ENCODE results near the gene TOMM22. TPM values are rescaled to one million over a fixed set of nuclear protein-coding genes. Genes with fewer than 3 reads are reported as not detected.

TOMM22 gene
- total RNA-seq, 1 experiment from 2014 or later = 103 TPM

- DNase-seq (ENCODE audit: low read depth in 1 of 2, low spot score in 2 of 2) = no peak
- H3K27ac ChIP-seq = peak overlapping the region; percentile 99; the same call in 1 of the 2 replicates
Measured at GRCh38 chr22:38657045-38657909, 24.5 kb upstream of the TOMM22 start.

DNA sequence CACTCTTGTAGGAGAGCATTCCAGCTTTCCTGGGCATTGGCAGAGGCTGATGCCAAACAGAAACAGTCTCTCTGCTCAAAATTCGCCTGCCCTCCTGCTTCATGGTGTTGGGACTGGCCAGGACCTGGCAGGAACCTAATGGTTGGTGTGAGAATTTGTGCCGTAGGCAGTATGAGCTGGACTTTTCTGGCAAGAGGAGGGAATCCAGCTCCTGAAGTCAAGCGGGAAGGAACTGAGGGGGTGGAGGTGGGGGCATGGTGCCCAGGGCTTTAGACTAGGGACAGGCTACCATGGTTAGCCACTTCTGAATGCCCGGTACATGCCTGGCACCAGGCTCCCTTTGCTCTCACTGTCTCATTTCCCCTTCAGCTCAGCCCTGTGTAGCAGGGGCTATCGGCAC lies 6.9 kb upstream of the TOMM22 start:
- Histone ChIP-seq H3K27ac (no peak overlapping the region), H3K36me3 (no peaks in the 10 kb centered on the region; the same call in none of the 2 replicates), H3K27me3 (replicated peaks) (no peaks in the 10 kb centered on the region), H3K4me1 (replicated peaks) (no peaks in the 10 kb centered on the region), H3K9me3 (replicated peaks) (no peaks in the 10 kb centered on the region), H3K4me3 (no peak overlapping the region)
- no peak for DNase-seq (ENCODE audit: low read depth in 1 of 2, low spot score in 2 of 2)

More at GRCh38 chr22:38657045-38657909, 24.5 kb upstream of the TOMM22 start:
- Histone ChIP-seq H3K4me3 (peak overlapping the region; percentile 73), H3K9me3 (replicated peaks) (no peaks in the 10 kb centered on the region), H3K4me1 (replicated peaks) (peaks cover 12% of the 10 kb centered on the region), H3K27me3 (replicated peaks) (no peaks in the 10 kb centered on the region), H3K36me3 (no peaks in the 10 kb centered on the region; the same call in 1 of the 2 replicates)

GRCh38 chr22:38675833-38676232 lies 5.9 kb upstream of the TOMM22 start:
- no peaks in the 10 kb centered on the region; the same call in none of the 2 replicates for H3K36me3 ChIP-seq
- no peaks in the 10 kb centered on the region for H3K27me3 ChIP-seq (replicated peaks)
- DNase-seq (ENCODE audit: low read depth in 1 of 2, low spot score in 2 of 2) = no peak

GRCh38 chr22:38684895-38685294 lies 3.1 kb downstream of the TOMM22 start:
- no peaks in the 10 kb centered on the region for H3K27me3 ChIP-seq (replicated peaks)
- H3K9me3 ChIP-seq (replicated peaks) = no peaks in the 10 kb centered on the region; the same call in 1 of the 2 replicates
- no peak overlapping the region for H3K4me3 ChIP-seq
- H3K4me1 ChIP-seq (replicated peaks) = peaks cover 5% of the 10 kb centered on the region
- DNase-seq (ENCODE audit: low read depth in 1 of 2, low spot score in 2 of 2) = no peak
- H3K27ac ChIP-seq = no peak overlapping the region
- H3K36me3 ChIP-seq = peaks cover 70% of the 10 kb centered on the region

More at GRCh38 chr22:38675833-38676232, 5.9 kb upstream of the TOMM22 start:
- H3K4me3 ChIP-seq = no peak overlapping the region
- no peaks in the 10 kb centered on the region for H3K9me3 ChIP-seq (replicated peaks)
- no peak overlapping the region for H3K27ac ChIP-seq
- H3K4me1 ChIP-seq (replicated peaks) = no peaks in the 10 kb centered on the region

DNA sequence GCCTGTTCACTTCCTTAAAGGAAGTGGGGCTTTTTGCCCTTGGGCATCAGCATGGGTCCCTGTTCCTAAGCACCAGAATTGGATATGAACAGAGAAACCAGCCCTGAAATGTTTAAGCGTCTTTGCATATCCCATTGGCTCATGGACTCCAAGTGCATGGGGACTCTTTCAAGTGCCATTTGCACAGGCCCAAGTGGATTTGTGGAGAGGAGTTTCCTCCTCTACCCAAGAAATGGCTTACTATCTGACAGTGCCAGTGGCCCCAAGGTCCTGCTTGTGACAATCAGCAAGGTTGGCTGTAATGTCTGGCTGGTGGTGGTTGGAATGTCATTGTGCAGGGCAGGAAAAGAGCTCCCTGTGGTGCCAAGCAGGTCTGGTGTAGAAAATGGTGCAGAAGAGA lies 4.0 kb downstream of the TOMM22 start:
- H3K36me3 ChIP-seq = peaks cover 78% of the 10 kb centered on the region
- DNase-seq (ENCODE audit: low read depth in 1 of 2, low spot score in 2 of 2) = no peak
- no peaks in the 10 kb centered on the region for H3K27me3 ChIP-seq (replicated peaks)
- peaks cover 5% of the 10 kb centered on the region for H3K4me1 ChIP-seq (replicated peaks)
- no peak overlapping the region for H3K27ac ChIP-seq
- H3K4me3 ChIP-seq = no peak overlapping the region
- H3K9me3 ChIP-seq (replicated peaks) = no peaks in the 10 kb centered on the region; the same call in 1 of the 2 replicates

DNA sequence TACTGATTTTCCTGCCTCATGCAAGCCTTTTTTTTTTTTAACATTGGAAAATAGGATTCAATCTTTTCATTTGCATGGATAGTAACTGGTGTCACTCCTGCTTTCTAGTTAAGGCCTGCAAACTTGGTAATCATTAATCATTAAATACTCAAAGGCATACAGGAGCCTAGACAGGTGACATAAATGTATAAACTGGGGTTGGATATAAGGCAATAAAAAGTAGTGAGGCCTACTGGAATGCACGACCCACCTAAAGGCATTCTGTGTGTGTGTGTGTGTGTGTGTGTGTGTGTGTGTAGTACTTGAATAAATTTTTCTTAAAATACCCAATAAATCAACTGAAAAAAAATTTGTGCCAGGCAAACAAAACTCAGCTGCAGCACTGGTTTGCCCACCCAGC lies 7.9 kb downstream of the TOMM22 start:
- Histone ChIP-seq H3K36me3 (peaks cover 93% of the 10 kb centered on the region), H3K4me1 (replicated peaks) (no peaks in the 10 kb centered on the region), H3K27me3 (replicated peaks) (no peaks in the 10 kb centered on the region), H3K4me3 (no peak overlapping the region), H3K27ac (no peak overlapping the region), H3K9me3 (replicated peaks) (no peaks in the 10 kb centered on the region)
- no peak for DNase-seq (ENCODE audit: low read depth in 1 of 2, low spot score in 2 of 2)

- H3K4me3 ChIP-seq = no peak overlapping the region
- peaks cover 29% of the 10 kb centered on the region for H3K4me1 ChIP-seq (replicated peaks)
- H3K27me3 ChIP-seq (replicated peaks) = no peaks in the 10 kb centered on the region
- no peak overlapping the region for H3K27ac ChIP-seq
- no peak for DNase-seq (ENCODE audit: low read depth in 1 of 2, low spot score in 2 of 2)
- H3K9me3 ChIP-seq (replicated peaks) = no peaks in the 10 kb centered on the region
- H3K36me3 ChIP-seq = peaks cover 67% of the 10 kb centered on the region
Measured at GRCh38 chr22:38694049-38694448, 12.3 kb downstream of the TOMM22 start.

DNA sequence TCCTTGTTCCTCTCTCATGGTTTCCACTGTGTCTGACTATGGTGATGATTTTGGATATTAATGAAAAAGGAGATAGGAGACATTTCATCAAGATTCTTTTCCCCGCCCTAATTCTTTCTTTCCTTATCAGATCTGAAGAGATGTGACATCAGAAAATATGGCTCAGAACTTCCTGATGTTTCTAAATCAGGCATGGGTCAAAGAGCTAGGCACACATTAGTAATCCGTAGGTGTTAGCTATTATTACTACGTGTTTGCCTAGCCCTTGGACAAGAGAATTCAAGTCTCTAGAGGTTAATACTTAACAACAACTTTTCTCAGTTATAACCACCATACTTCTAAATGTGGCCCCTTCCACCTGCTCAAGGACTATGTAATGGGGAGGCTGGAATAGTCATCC lies 13.2 kb downstream of the TOMM22 start:
- Histone ChIP-seq H3K4me1 (replicated peaks) (peaks cover 36% of the 10 kb centered on the region), H3K27ac (no peak overlapping the region), H3K9me3 (replicated peaks) (no peaks in the 10 kb centered on the region), H3K27me3 (replicated peaks) (no peaks in the 10 kb centered on the region), H3K4me3 (no peak overlapping the region), H3K36me3 (peaks cover 63% of the 10 kb centered on the region)
- no peak for DNase-seq (ENCODE audit: low read depth in 1 of 2, low spot score in 2 of 2)

DNA sequence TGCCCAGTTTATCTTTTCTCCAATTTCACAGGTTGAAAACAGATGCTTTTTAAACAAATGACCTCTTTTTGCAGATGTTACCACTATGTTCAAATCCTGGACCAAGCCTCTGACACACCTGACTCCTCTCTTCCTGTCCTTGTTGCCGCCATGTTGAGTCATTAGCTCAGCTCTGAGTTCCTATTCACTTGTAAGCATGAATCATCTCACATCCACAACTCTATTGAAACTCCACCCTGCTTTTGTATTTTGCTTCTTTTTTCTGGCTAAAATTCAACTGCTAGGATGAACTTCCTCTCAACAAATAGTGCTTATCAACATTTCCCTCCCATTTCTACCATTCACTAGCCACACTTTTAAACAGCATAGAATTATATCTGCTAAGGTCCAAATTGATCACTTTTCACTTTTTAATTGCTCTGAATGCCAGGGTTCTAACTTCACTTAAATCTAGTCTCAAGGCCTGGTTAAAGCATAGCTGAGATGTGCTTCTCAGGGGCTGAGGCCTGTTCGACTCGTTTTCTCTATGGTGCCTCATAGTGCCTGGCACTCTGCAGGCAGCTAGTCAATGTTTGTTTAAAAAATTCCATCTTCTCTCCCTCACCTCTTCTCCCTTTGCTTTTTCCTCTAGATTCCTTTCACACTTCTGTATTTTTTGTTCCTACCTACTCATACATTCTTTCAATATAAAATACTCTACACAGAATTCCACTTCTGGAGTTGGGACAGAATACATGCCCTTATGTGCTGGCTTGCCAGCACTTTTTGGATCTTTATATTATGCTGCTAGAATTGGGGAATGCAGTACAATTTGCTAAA lies 15.1 kb downstream of the TOMM22 start:
- Histone ChIP-seq H3K4me3 (no peak overlapping the region), H3K27me3 (replicated peaks) (no peaks in the 10 kb centered on the region), H3K4me1 (replicated peaks) (peaks cover 46% of the 10 kb centered on the region), H3K27ac (peak overlapping the region; percentile 76), H3K9me3 (replicated peaks) (peaks cover 6% of the 10 kb centered on the region; the same call in 1 of the 2 replicates), H3K36me3 (peaks cover 55% of the 10 kb centered on the region)
- peak; percentile 53 to 67 for DNase-seq (ENCODE audit: low read depth in 1 of 2, low spot score in 2 of 2)

DNA sequence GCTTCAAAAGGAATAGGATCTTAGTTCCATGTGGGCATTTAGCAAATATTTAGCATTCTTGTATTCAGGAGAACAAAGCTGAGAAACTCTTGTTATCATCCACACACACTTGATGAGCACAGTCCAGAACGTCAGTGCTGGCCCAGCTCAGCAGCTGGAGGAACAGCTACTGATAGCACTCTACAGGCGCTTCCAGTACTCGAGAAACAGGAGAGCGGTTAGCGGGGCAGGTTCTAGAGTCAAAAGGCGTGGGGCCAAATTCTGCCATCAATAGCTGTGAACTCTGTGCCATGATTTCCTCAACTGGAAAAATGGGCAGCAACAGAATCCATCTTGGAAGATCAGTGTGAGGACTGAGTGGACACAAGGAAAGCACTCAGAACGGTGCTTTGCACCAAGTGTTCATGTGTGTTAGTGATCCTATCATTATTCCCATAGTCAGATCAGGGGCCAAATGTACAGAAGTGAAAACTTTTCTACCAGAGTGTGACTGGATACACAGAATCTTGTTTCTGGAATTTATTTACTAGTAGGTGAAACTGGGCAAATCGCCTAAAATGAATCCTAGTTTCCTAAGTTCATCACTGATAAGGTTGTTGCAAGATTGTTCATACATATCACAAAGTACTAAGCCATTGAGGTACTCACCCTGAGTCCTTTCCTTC lies 15.8 kb downstream of the TOMM22 start:
- DNase-seq (ENCODE audit: low read depth in 1 of 2, low spot score in 2 of 2) = no peak
- H3K4me3 ChIP-seq = no peak overlapping the region

DNA sequence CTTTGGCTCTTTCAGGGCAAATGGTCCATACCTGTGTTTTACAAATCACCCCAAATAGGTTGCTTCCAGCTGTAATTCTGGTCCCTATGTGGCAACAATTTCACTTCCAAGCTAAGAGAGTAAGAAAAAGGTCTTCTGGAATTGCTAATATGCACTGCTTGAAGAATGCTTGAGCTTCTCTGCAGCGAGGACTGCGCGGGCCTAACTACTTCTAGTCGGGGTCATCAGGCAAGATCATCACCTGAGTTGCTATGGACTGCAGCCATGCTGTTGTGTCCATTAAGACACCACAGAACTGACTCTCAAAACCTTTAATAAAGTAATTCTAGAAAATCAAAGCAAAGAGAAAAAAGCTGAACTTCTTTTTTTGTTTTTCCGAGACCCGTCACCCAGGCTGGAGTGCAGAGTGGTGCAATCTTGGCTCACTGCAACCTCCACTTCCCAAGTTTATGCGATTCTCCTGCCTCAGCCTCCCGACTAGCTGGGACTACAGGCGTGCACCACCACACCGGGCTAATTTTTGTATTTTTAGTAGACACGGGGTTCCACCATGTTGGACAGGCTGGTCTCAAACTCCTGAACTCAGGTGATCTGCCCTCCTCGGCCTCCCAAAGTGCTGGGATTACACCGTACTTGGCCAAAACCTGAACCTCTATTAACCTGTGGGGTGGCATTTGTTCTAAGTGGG lies 16.8 kb downstream of the TOMM22 start:
- peak overlapping the region; percentile 97 for H3K4me3 ChIP-seq
- DNase-seq (ENCODE audit: low read depth in 1 of 2, low spot score in 2 of 2) = no peak
- H3K9me3 ChIP-seq (replicated peaks) = peaks cover 6% of the 10 kb centered on the region; the same call in 1 of the 2 replicates
- no peaks in the 10 kb centered on the region for H3K27me3 ChIP-seq (replicated peaks)
- H3K4me1 ChIP-seq (replicated peaks) = peaks cover 46% of the 10 kb centered on the region
- peaks cover 41% of the 10 kb centered on the region for H3K36me3 ChIP-seq
- H3K27ac ChIP-seq = no peak overlapping the region

More for the DNA sequence above, 15.8 kb downstream of the TOMM22 start:
- Histone ChIP-seq H3K9me3 (replicated peaks) (peaks cover 6% of the 10 kb centered on the region; the same call in 1 of the 2 replicates), H3K27ac (peak overlapping the region; percentile 76), H3K27me3 (replicated peaks) (no peaks in the 10 kb centered on the region), H3K36me3 (peaks cover 49% of the 10 kb centered on the region), H3K4me1 (replicated peaks) (peaks cover 46% of the 10 kb centered on the region)

DNA sequence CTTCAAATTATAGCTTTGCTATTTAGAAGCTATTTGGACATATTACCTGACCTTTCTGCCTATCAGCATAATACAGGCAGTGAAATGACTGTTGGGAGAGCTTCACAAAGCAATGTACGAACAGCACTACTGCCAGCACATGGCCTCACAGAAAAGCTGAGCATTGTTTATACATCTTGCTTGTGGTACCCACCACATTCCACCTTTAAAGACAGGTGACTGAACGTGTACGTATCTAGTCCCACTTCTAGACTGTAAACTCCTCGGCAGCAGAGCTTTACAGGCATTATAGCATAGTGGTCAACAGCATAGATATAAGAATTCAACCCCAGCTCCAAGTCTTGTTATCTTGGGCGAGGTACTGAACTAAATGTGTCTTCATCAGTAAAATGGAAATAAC lies 17.4 kb downstream of the TOMM22 start:
- DNase-seq (ENCODE audit: low read depth in 1 of 2, low spot score in 2 of 2) = no peak
- H3K27me3 ChIP-seq (replicated peaks) = no peaks in the 10 kb centered on the region
- H3K9me3 ChIP-seq (replicated peaks) = peaks cover 6% of the 10 kb centered on the region; the same call in 1 of the 2 replicates
- H3K4me1 ChIP-seq (replicated peaks) = peaks cover 46% of the 10 kb centered on the region
- peak overlapping the region; percentile 93 for H3K27ac ChIP-seq
- H3K36me3 ChIP-seq = peaks cover 36% of the 10 kb centered on the region
- peak overlapping the region; percentile 97 for H3K4me3 ChIP-seq

- Histone ChIP-seq H3K27ac (peak overlapping the region; percentile 93), H3K4me1 (replicated peaks) (peaks cover 50% of the 10 kb centered on the region), H3K9me3 (replicated peaks) (peaks cover 6% of the 10 kb centered on the region; the same call in 1 of the 2 replicates), H3K36me3 (peaks cover 31% of the 10 kb centered on the region), H3K4me3 (peak overlapping the region; percentile 97), H3K27me3 (replicated peaks) (no peaks in the 10 kb centered on the region)
- DNase-seq (ENCODE audit: low read depth in 1 of 2, low spot score in 2 of 2) = peak in 1 of 2 experiments; percentile 58
Measured at GRCh38 chr22:38699784-38700183, 18.0 kb downstream of the TOMM22 start.
